Activated CD8-positive, alpha-beta T cell treated with anti-CD3 and anti-CD28 coated beads for 36 hours (primary cell): Measurements from ENCODE around the gene ERN1. TPM values are rescaled to one million over a fixed set of nuclear protein-coding genes. Genes with fewer than 3 reads are reported as not detected.

Experiments used
- ATAC-seq: fragments of 200-7000 bp; cut with Tn5 transposase; one replicate; pipeline ENCODE4 v1.10.0; 2021; ENCODE audit warnings: mild to moderate bottlenecking, moderate library complexity
- CTCF ChIA-PET: fragments of 350-600 bp; sonication (Branson Sonifier 250); formaldehyde crosslinking; loops from one replicate; lab custom pipeline; 2021; ENCODE audit warnings: antibody characterized with exemption; lab: Charles Lee
- POLR2A ChIA-PET: fragments of 350-600 bp; sonication (Branson Sonifier 250); formaldehyde crosslinking; loops from one replicate; lab custom pipeline; 2021; ENCODE audit warnings: antibody characterized with exemption; lab: Charles Lee
- DNase-seq: peaks from one replicate; pipeline ENCODE4 v3.0.0-alpha.2; 2020
- H3K27ac Mint-ChIP-seq: one replicate; pipeline ENCODE4 v1.8.0; 2021; ENCODE audit warnings: mild to moderate bottlenecking, mixed read lengths
- H3K27me3 Mint-ChIP-seq: one replicate; pipeline ENCODE4 v1.8.0; 2021; ENCODE audit warnings: mixed read lengths
- H3K36me3 Mint-ChIP-seq: one replicate; pipeline ENCODE4 v1.8.0; 2021; ENCODE audit warnings: low read depth, mixed read lengths
- H3K4me1 Mint-ChIP-seq: one replicate; pipeline ENCODE4 v1.8.0; 2021; ENCODE audit warnings: low read depth, mixed read lengths
- H3K4me3 Mint-ChIP-seq: one replicate; pipeline ENCODE4 v1.8.0; 2021; ENCODE audit warnings: mild to moderate bottlenecking, moderate library complexity, mixed read lengths
- H3K9me3 Mint-ChIP-seq: one replicate; pipeline ENCODE4 v1.8.0; 2021; ENCODE audit warnings: mixed read lengths
- CTCF ChIP-seq: fragments of 200-600 bp; IDR thresholded peaks from one replicate; pipeline ENCODE4 v1.8.0; 2022; ENCODE audit warnings: antibody characterized with exemption, mild to moderate bottlenecking
- intact Hi-C: fragments of 100-400 bp; cut with micrococcal nuclease; formaldehyde crosslinking; loops from one replicate; pipeline ENCODE4 v1.10.0; 2022
- total RNA-seq, 2 experiments: library from RNA; stranded (reverse); gene quantifications; one replicate each; pipeline ENCODE4 v1.2.3, GENCODE V29; 2021

Gene ERN1
- total RNA-seq, 2 experiments from 2014 or later = 19.2 to 23.6 TPM

- Mint-ChIP-seq H3K4me3 (no peak overlapping the region), H3K9me3 (no peaks in the 10 kb centered on the region), H3K4me1 (no peaks in the 10 kb centered on the region), H3K27ac (no peak overlapping the region), H3K36me3 (peaks cover 4% of the 10 kb centered on the region), H3K27me3 (no peaks in the 10 kb centered on the region)
- no peak for ATAC-seq
- ChIA-PET POLR2A (interaction anchor here (1.0 to 1.8 kb wide), 2 partner anchors 9 kb away, joined by 3 to 5 read pairs; no protein-coding TSS in a partner anchor), CTCF (interaction anchor here (1.5 kb wide), 1 partner anchor 217 kb away, joined by 3 read pairs; no protein-coding TSS in a partner anchor)
- no peak for TF ChIP-seq CTCF
- intact Hi-C loops = no loop called here
- DNase-seq = no peak
Measured at GRCh38 chr17:64163468-64163867, 33.5 kb upstream of the ERN1 start.

- H3K36me3 Mint-ChIP-seq = peaks cover 4% of the 10 kb centered on the region
- intact Hi-C loops = no loop called here
- no peak overlapping the region for H3K4me3 Mint-ChIP-seq
- DNase-seq = no peak
- no peaks in the 10 kb centered on the region for H3K9me3 Mint-ChIP-seq
- H3K27ac Mint-ChIP-seq = no peak overlapping the region
- ChIA-PET CTCF (no interaction called here), POLR2A (interaction anchor here (0.5 kb wide), 1 partner anchor 16 kb away, joined by 3 read pairs; no protein-coding TSS in a partner anchor)
- H3K4me1 Mint-ChIP-seq = no peaks in the 10 kb centered on the region
- H3K27me3 Mint-ChIP-seq = no peaks in the 10 kb centered on the region
- ATAC-seq = no peak
- no peak for TF ChIP-seq CTCF
Measured at GRCh38 chr17:64162554-64162953, 32.6 kb upstream of the ERN1 start.

GRCh38 chr17:64161380-64162176 is 31.6 kb upstream of the ERN1 start:
- H3K36me3 Mint-ChIP-seq = peaks cover 4% of the 10 kb centered on the region
- ATAC-seq (no peak), DNase-seq (no peak)
- H3K4me1 Mint-ChIP-seq = no peaks in the 10 kb centered on the region
- no peak for TF ChIP-seq CTCF
- ChIA-PET POLR2A (interaction anchor here (1.1 kb wide), 1 partner anchor 16 kb away, joined by 4 read pairs; no protein-coding TSS in a partner anchor), CTCF (interaction anchor here (1.0 kb wide), 1 partner anchor 12 kb away, joined by 3 read pairs; no protein-coding TSS in a partner anchor)
- no peaks in the 10 kb centered on the region for H3K27me3 Mint-ChIP-seq
- H3K4me3 Mint-ChIP-seq = no peak overlapping the region
- H3K9me3 Mint-ChIP-seq = no peaks in the 10 kb centered on the region
- no peak overlapping the region for H3K27ac Mint-ChIP-seq
- intact Hi-C loops = no loop called here

- Mint-ChIP-seq H3K36me3 (peaks cover 4% of the 10 kb centered on the region), H3K27ac (no peak overlapping the region), H3K9me3 (no peaks in the 10 kb centered on the region), H3K4me1 (no peaks in the 10 kb centered on the region), H3K4me3 (no peak overlapping the region), H3K27me3 (no peaks in the 10 kb centered on the region)
- ATAC-seq (no peak), DNase-seq (no peak)
- TF ChIP-seq CTCF = no peak
- ChIA-PET POLR2A (interaction anchor here (0.9 to 1.1 kb wide), 2 partner anchors 13 to 14 kb away, joined by 3 to 4 read pairs; no protein-coding TSS in a partner anchor), CTCF (interaction anchor here (1.5 to 1.8 kb wide), 2 partner anchors 10 to 27 kb away, joined by 6 to 11 read pairs; no protein-coding TSS in a partner anchor)
- intact Hi-C loops = no loop called here
Measured at GRCh38 chr17:64160378-64160777, 30.4 kb upstream of the ERN1 start.
